ENCODE measurements around the gene ASB15.

- TF ChIP-seq EZH2 (IDR thresholded peaks at IDR 0.05; ENCODE audit: insufficient read depth, poor library complexity, severe bottlenecking) (no peak), EZH2phosphoT487 (IDR thresholded peaks at IDR 0.05; ENCODE audit: insufficient read depth, low read depth) (no peak)
Measured at GRCh38 chr7:123581162-123581459, 20.5 kb upstream of the ASB15 start.
